Measurements from ENCODE around the gene CCDC97. TPM values are rescaled to one million over a fixed set of nuclear protein-coding genes. Genes with fewer than 3 reads are reported as not detected.

The CCDC97 gene
- total and polyA plus RNA-seq, 2 of the 8 experiments (the other 6 are each of a cell fraction or from before 2014, with no cell fraction given) = 19.8 to 27.1 TPM

- TF ChIP-seq ATF3 (IDR thresholded peaks at IDR 0.05; ENCODE audit: insufficient read depth, low read depth, low read length) = no peak
Measured at GRCh38 chr19:41310033-41310831, at the start of gene CCDC97 (continued).

All from H1 (cell line).